ENCODE measurements around the gene BRINP3. TPM values are rescaled to one million over a fixed set of nuclear protein-coding genes. Genes with fewer than 3 reads are reported as not detected.

The BRINP3 gene
- total and polyA plus RNA-seq, 2 experiments from 2014 or later = not detected

DNA sequence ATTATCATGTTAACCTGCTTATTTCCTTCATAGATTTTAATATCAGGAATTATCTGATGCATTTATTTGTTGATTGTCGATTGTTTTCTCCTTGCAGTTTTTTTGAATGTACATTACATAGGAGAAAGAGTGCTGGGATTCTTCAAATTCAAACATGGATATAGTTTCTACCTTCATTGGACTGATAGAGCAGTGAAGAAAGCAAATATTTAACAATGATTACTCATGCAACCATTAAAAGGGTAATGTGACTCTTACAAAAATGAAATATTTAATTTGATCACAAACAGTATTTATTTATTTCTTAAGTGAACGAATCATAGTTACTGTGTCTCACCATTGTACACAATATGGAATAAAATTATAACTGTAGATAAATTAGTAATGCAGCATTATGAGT is 350.9 kb downstream of the BRINP3 start:
- Histone ChIP-seq H4K20me1 (replicated peaks; ENCODE audit: insufficient read depth) (no peaks in the 10 kb centered on the region), H3F3A (replicated peaks; ENCODE audit: low read depth) (no peaks in the 10 kb centered on the region), H3K4me2 (no peak overlapping the region), H3K4me3 (no peak overlapping the region), H3K4me1 (ENCODE audit: insufficient read depth) (peaks cover 4% of the 10 kb centered on the region; the same call in 1 of the 2 replicates), H3K79me2 (replicated peaks; ENCODE audit: insufficient read depth) (no peaks in the 10 kb centered on the region), H3K36me3 (ENCODE audit: insufficient read depth) (no peaks in the 10 kb centered on the region), H3K9me2 (ENCODE audit: insufficient read depth) (no peaks in the 10 kb centered on the region), H2AFZ (no peak overlapping the region), H3K27me3 (ENCODE audit: insufficient read depth) (no peaks in the 10 kb centered on the region), H3K27ac (ENCODE audit: low read depth) (no peak overlapping the region)
- H3K27me3 Mint-ChIP-seq (ENCODE audit: insufficient read depth, low read depth, poor library complexity) = peaks cover 2% of the 10 kb centered on the region
- H3K4me1 Mint-ChIP-seq = 0 out of 3 replicates have a peak, but pooled peaks cover 2% of the 10 kb centered on the region
- DNase-seq (ENCODE audit: low spot score) = no peak
- no peaks in the 10 kb centered on the region for H3K9me3 Mint-ChIP-seq
- no peak overlapping the region for H3K4me3 Mint-ChIP-seq
- no peaks in the 10 kb centered on the region for H3K36me3 Mint-ChIP-seq (ENCODE audit: low read depth)
- no peak overlapping the region for H3K27ac Mint-ChIP-seq
- ATAC-seq = no peak
- TF ChIP-seq POLR2AphosphoS5 (IDR thresholded peaks at IDR 0.05; ENCODE audit: low read depth) (no peak), STAT1 (IDR thresholded peaks at IDR 0.05; ENCODE audit: unreplicated experiment) (no peak), EZH2 (IDR thresholded peaks at IDR 0.05; ENCODE audit: low read depth, unreplicated experiment) (no peak), JUNB (IDR thresholded peaks at IDR 0.05; ENCODE audit: unreplicated experiment) (no peak), EZH2phosphoT487 (IDR thresholded peaks at IDR 0.05; ENCODE audit: unreplicated experiment) (no peak), ZNF114 (CRISPR knock-in tag; IDR thresholded peaks at IDR 0.05) (no peak), NANOG (IDR thresholded peaks at IDR 0.05; ENCODE audit: borderline replicate concordance) (no peak), REST (IDR thresholded peaks at IDR 0.05; ENCODE audit: unreplicated experiment) (no peak), CTCF (conservative IDR thresholded peaks at IDR 0.05; ENCODE audit: low read depth in 2 of 2) (no peak), ETS1 (IDR thresholded peaks at IDR 0.05) (no peak), ZNF462 (CRISPR knock-in tag; IDR thresholded peaks at IDR 0.05) (no peak), CREB1 (CRISPR knock-in tag; IDR thresholded peaks at IDR 0.05; ENCODE audit: low read depth) (no peak), ZNF331 (CRISPR knock-in tag; IDR thresholded peaks at IDR 0.05; ENCODE audit: low read depth) (no peak)
